Glomerular endothelial cell (primary cell): Measurements from ENCODE around the gene PSTPIP1. TPM values are rescaled to one million over a fixed set of nuclear protein-coding genes. Genes with fewer than 3 reads are reported as not detected.

Experiments used
- DNase-seq: peaks from one replicate; pipeline ENCODE4 v3.0.0-alpha.2; 2011; ENCODE audit warnings: low read depth, low spot score; ENCODE audit errors: extremely low read depth
- total RNA-seq: library from RNA; depleted of rRNA; stranded (reverse); fragments of >200 nt; gene quantifications from 2 replicates; pipeline ENCODE4 v1.2.3, GENCODE V29; 2015

Gene PSTPIP1
- total RNA-seq, 1 donor from 2014 or later = not detected

GRCh38 chr15:77017761-77018720, 23.1 kb downstream of the PSTPIP1 start:
- DNase-seq = no peak

- DNase-seq = no peak
Observed at GRCh38 chr15:77018796-77019505, 24.0 kb downstream of the PSTPIP1 start.

GRCh38 chr15:77019521-77020331, 24.8 kb downstream of the PSTPIP1 start:
- no peak for DNase-seq

GRCh38 chr15:77020348-77021087, 25.6 kb downstream of the PSTPIP1 start:
- no peak for DNase-seq

- no peak for DNase-seq
Observed at GRCh38 chr15:77021088-77021481, 26.2 kb downstream of the PSTPIP1 start.

- DNase-seq = no peak
Observed at GRCh38 chr15:77021803-77022381, 27.0 kb downstream of the PSTPIP1 start.

GRCh38 chr15:77022646-77023575, 28.0 kb downstream of the PSTPIP1 start:
- DNase-seq = no peak

GRCh38 chr15:77023576-77024272, 28.8 kb downstream of the PSTPIP1 start:
- DNase-seq = no peak

- DNase-seq = no peak
Observed at GRCh38 chr15:77024273-77025082, 29.6 kb downstream of the PSTPIP1 start.

- no peak for DNase-seq
Observed at GRCh38 chr15:77025083-77025901, 30.4 kb downstream of the PSTPIP1 start.

GRCh38 chr15:77025941-77026411, 31.1 kb downstream of the PSTPIP1 start:
- DNase-seq = no peak

- no peak for DNase-seq
Observed at GRCh38 chr15:77026501-77027110, 31.7 kb downstream of the PSTPIP1 start.

GRCh38 chr15:77027111-77027696, 32.3 kb downstream of the PSTPIP1 start:
- no peak for DNase-seq

GRCh38 chr15:77027697-77028450, 32.9 kb downstream of the PSTPIP1 start:
- no peak for DNase-seq
